K562 (cell line): ENCODE data around the gene GOSR1. TPM values are rescaled to one million over a fixed set of nuclear protein-coding genes. Genes with fewer than 3 reads are reported as not detected.
A peak's percentile ranks its signal among the peaks of the same experiment; 100 is the strongest.

Experiments
- E2F6 ChIP-seq, 2 experiments: IDR thresholded peaks; 2 replicates each; pipeline ENCODE4 v1.6.1; 2011; ENCODE audit warnings: borderline replicate concordance in 1 of 2, control low read depth in 1 of 2, low read depth in 1 of 2, low read length in 1 of 2, mild to moderate bottlenecking in 1 of 2, mixed read lengths in 1 of 2, moderate library complexity in 1 of 2; ENCODE audit not compliant: insufficient read depth in 1 of 2, insufficient read length in 1 of 2, poor library complexity in 1 of 2, severe bottlenecking in 1 of 2; ENCODE audit errors: extremely low read depth in 1 of 2
- JUNB ChIP-seq: fragments of 450-650 bp; formaldehyde crosslinking; conservative IDR thresholded peaks from 2 replicates; pipeline ENCODE4 v1.4.0; 2020; ENCODE audit warnings: mild to moderate bottlenecking
- MNT ChIP-seq, 2 experiments: fragments of 450-650 bp; conservative IDR thresholded peaks; 2 replicates each; pipeline ENCODE4 v1.6.1; 2017; ENCODE audit warnings: mild to moderate bottlenecking in 2 of 2, moderate library complexity in 2 of 2
- MYC ChIP-seq, 2 experiments: fragments of 250-450 bp in 1 of 2; sonication (Bioruptor Pico) in 1 of 2; IDR thresholded peaks; 2 replicates each; pipeline versions ENCODE4 v1.5.1 to v1.6.1; 2012 to 2021; ENCODE audit warnings: low read depth in 2 of 2, borderline replicate concordance in 1 of 2, improper control_type of control experiment in 1 of 2, low read length in 1 of 2, mild to moderate bottlenecking in 1 of 2, moderate library complexity in 1 of 2
- PRMT5 ChIP-seq: sonication (generic); formaldehyde crosslinking; IDR thresholded peaks from 2 replicates; pipeline ENCODE4 v1.5.0; 2020; ENCODE audit warnings: missing genetic modification reagents
- USF1 ChIP-seq: sonication (generic); formaldehyde crosslinking; IDR thresholded peaks from 2 replicates; pipeline ENCODE4 v1.9.0; 2022; ENCODE audit warnings: mild to moderate bottlenecking, missing genetic modification reagents
- ZNF217 ChIP-seq: sonication (generic); formaldehyde crosslinking; IDR thresholded peaks from 2 replicates; pipeline ENCODE4 v1.8.0; 2022; ENCODE audit warnings: mild to moderate bottlenecking, missing genetic modification reagents
- ZNF699 ChIP-seq: fragments of 250-450 bp; sonication (Bioruptor Pico); IDR thresholded peaks from 2 replicates; pipeline ENCODE4 v1.8.0; 2021; ENCODE audit warnings: mild to moderate bottlenecking, moderate library complexity; ENCODE audit not compliant: insufficient replicate concordance
- polyA plus RNA-seq, 8 experiments: library from polyadenylated mRNA; depleted of rRNA in 4 of 8; stranded (reverse) in 5 of 8; unstranded in 3 of 8; fragments of >200 nt; fragmentation: Nextera tagmentation in 2 of 8; fragmentation: Illumina TruSeq in 1 of 8; extraction: Ambion mirVana in 2 of 8; extraction: Trizol in 1 of 8; gene quantifications; 2 replicates each; pipeline versions ENCODE4 v1.2.1 to v1.2.3, GENCODE V29; 2011 to 2014; ENCODE audit warnings: inconsistent platforms in 1 of 8, missing spikeins in 1 of 8
- total RNA-seq, 7 experiments: library from RNA; depleted of rRNA in 6 of 7; stranded (reverse); fragments of >200 nt in 6 of 7; fragmentation: Illumina TruSeq in 2 of 7; extraction: Trizol in 2 of 7; gene quantifications; 2 replicates each; pipeline versions ENCODE4 v1.2.1 to v1.2.3, GENCODE V29; 2011 to 2021; ENCODE audit warnings: low replicate concordance in 1 of 7
- TF ChIP-seq, protein P1 (sequence below): fragments of 450-650 bp; IDR thresholded peaks from 2 replicates; pipeline ENCODE4 v1.6.1; 2016; ENCODE audit warnings: mild to moderate bottlenecking, moderate library complexity

The GOSR1 gene
- total and polyA plus RNA-seq, 9 of the 15 experiments (the other 6 are each of a cell fraction or from before 2014, with no cell fraction given) = 17.6 to 95.5 (median 33.3) TPM

DNA sequence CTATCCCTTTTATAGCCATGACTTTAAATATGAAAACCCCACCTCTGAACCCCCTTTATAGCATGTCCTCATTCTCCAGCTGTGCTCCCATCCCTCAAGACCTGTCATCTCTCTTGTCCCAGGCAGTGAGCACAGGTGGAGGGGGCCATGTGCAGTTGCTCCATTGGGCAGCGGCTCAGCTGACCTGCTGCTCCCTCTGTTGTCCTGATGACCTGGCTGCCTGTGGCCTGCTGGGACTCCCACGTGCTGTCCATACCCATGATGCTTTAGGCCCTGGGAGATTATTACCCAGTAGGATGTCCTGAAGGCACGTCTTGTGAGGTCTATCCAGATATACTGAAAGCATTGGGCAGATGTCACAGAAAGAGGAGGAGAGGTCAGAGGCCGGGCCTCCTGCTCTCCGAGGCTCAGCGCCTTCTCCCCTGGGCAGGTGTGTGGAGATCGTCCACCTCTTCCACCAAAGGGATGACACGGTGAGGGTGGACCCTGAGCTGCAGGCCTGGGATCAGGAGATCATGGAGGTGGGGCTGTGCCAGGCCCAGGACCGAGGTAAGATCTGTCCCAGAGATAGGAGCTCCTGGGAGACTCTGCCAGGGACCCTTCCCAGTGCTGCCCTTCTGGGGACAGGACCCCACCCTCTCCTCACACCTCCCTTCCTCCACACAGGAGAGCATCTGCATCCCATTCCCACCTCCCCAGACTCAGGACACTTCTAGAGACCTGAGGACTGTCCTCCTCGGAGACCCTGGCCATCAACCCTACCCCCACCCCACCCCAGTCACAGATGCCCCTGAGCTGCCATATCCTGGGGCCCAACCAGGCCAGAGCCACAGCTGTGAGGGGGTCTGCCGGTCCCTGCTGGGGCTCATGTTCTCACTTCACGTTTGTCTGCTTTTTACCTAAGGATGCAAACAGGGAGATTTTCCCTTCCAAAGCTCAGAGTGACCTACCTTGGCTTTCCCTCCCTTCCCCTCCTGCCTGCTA is 58.0 kb downstream of the GOSR1 start (continued):
- TF ChIP-seq MYC (IDR thresholded peaks at IDR 0.05; ENCODE audit: low read depth, low read length) (peak; percentile 28; the same call in 1 of the 2 replicates), MYC (CRISPR knock-in tag; IDR thresholded peaks at IDR 0.05; ENCODE audit: borderline replicate concordance, low read depth) (no peak), JUNB (CRISPR knock-in tag) (no peak), MNT (conservative IDR thresholded peaks at IDR 0.05) (peak; percentile 21 to 28; a peak in 1 of 4 replicates), E2F6 (IDR thresholded peaks at IDR 0.05; ENCODE audit: borderline replicate concordance in 1 of 2, extremely low read depth in 1 of 2, insufficient read depth in 1 of 2, insufficient read length in 1 of 2, low read depth in 1 of 2, low read length in 1 of 2, poor library complexity in 1 of 2, severe bottlenecking in 1 of 2) (peak in 1 of 2 experiments; percentile 9), ZNF217 (CRISPR knock-in tag) (no peak), ZNF699 (CRISPR knock-in tag) (no peak), USF1 (peak; percentile 72), PRMT5 (CRISPR knock-in tag) (no peak)
- TF ChIP-seq, protein P1, sequence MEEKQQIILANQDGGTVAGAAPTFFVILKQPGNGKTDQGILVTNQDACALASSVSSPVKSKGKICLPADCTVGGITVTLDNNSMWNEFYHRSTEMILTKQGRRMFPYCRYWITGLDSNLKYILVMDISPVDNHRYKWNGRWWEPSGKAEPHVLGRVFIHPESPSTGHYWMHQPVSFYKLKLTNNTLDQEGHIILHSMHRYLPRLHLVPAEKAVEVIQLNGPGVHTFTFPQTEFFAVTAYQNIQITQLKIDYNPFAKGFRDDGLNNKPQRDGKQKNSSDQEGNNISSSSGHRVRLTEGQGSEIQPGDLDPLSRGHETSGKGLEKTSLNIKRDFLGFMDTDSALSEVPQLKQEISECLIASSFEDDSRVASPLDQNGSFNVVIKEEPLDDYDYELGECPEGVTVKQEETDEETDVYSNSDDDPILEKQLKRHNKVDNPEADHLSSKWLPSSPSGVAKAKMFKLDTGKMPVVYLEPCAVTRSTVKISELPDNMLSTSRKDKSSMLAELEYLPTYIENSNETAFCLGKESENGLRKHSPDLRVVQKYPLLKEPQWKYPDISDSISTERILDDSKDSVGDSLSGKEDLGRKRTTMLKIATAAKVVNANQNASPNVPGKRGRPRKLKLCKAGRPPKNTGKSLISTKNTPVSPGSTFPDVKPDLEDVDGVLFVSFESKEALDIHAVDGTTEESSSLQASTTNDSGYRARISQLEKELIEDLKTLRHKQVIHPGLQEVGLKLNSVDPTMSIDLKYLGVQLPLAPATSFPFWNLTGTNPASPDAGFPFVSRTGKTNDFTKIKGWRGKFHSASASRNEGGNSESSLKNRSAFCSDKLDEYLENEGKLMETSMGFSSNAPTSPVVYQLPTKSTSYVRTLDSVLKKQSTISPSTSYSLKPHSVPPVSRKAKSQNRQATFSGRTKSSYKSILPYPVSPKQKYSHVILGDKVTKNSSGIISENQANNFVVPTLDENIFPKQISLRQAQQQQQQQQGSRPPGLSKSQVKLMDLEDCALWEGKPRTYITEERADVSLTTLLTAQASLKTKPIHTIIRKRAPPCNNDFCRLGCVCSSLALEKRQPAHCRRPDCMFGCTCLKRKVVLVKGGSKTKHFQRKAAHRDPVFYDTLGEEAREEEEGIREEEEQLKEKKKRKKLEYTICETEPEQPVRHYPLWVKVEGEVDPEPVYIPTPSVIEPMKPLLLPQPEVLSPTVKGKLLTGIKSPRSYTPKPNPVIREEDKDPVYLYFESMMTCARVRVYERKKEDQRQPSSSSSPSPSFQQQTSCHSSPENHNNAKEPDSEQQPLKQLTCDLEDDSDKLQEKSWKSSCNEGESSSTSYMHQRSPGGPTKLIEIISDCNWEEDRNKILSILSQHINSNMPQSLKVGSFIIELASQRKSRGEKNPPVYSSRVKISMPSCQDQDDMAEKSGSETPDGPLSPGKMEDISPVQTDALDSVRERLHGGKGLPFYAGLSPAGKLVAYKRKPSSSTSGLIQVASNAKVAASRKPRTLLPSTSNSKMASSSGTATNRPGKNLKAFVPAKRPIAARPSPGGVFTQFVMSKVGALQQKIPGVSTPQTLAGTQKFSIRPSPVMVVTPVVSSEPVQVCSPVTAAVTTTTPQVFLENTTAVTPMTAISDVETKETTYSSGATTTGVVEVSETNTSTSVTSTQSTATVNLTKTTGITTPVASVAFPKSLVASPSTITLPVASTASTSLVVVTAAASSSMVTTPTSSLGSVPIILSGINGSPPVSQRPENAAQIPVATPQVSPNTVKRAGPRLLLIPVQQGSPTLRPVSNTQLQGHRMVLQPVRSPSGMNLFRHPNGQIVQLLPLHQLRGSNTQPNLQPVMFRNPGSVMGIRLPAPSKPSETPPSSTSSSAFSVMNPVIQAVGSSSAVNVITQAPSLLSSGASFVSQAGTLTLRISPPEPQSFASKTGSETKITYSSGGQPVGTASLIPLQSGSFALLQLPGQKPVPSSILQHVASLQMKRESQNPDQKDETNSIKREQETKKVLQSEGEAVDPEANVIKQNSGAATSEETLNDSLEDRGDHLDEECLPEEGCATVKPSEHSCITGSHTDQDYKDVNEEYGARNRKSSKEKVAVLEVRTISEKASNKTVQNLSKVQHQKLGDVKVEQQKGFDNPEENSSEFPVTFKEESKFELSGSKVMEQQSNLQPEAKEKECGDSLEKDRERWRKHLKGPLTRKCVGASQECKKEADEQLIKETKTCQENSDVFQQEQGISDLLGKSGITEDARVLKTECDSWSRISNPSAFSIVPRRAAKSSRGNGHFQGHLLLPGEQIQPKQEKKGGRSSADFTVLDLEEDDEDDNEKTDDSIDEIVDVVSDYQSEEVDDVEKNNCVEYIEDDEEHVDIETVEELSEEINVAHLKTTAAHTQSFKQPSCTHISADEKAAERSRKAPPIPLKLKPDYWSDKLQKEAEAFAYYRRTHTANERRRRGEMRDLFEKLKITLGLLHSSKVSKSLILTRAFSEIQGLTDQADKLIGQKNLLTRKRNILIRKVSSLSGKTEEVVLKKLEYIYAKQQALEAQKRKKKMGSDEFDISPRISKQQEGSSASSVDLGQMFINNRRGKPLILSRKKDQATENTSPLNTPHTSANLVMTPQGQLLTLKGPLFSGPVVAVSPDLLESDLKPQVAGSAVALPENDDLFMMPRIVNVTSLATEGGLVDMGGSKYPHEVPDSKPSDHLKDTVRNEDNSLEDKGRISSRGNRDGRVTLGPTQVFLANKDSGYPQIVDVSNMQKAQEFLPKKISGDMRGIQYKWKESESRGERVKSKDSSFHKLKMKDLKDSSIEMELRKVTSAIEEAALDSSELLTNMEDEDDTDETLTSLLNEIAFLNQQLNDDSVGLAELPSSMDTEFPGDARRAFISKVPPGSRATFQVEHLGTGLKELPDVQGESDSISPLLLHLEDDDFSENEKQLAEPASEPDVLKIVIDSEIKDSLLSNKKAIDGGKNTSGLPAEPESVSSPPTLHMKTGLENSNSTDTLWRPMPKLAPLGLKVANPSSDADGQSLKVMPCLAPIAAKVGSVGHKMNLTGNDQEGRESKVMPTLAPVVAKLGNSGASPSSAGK = peak; percentile 56
